GM10248 (cell line): ENCODE measurements around the gene RNASE11.
"Not testable (repeated sequence)": the region's sequence is repeated elsewhere in the genome, so short reads cannot be mapped to it uniquely, and the experiment has no call there.

Experiments
- CTCF ChIA-PET: fragments of 300-600 bp; sonication (Branson Sonifier 250); formaldehyde crosslinking; extraction: SDS; loops from one replicate; lab custom pipeline; 2021; ENCODE audit warnings: antibody characterized with exemption; lab: Yijun Ruan, JAX
- POLR2A ChIA-PET: fragments of 350-650 bp; sonication (Branson Sonifier 250); formaldehyde crosslinking; extraction: SDS; loops from one replicate; lab custom pipeline; 2020; ENCODE audit warnings: antibody characterized with exemption; lab: Yijun Ruan, JAX
- DNase-seq: peaks from one replicate; pipeline ENCODE4 v3.0.0; 2012; ENCODE audit errors: extremely low spot score
- CTCF ChIP-seq: IDR thresholded peaks from 2 replicates; pipeline ENCODE4 v1.5.1; 2012; ENCODE audit warnings: mild to moderate bottlenecking, low read depth; ENCODE audit errors: extremely low read depth, missing control alignments, control extremely low read depth

RNASE11 gene

DNA sequence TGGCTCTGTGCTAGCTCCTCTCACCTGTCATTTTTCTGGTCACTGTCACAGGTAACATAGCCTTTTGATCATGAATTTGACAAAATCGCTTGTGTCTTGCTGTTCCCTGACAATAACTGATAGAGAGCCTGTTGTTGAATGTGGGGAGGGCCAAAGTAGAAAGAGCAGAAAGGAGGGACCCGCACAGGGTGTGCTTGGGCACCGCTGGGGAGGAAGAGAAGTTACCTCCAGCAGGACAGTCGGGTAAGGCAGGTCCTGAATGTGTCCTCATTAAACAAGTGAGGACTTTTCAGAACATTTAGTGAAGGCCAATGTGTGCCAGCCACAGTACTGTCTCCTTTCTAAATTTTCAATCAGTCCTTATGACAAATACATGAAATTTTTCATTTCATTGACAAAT, 3.4 kb upstream of the RNASE11 start, which contains the start of gene RNASE12:
RNASE12 (minus strand) TSS at position 142 of the 400 bp plus-strand sequence. CDS start 653 bp downstream, outside the sequence.
- no peak for TF ChIP-seq CTCF
- DNase-seq = no peak
- ChIA-PET CTCF (no interaction called here), POLR2A (no interaction called here)

GRCh38 chr14:20583908-20584307, 3.9 kb downstream of the RNASE11 start:
- DNase-seq = no peak
- TF ChIP-seq CTCF = no peak
- POLR2A ChIA-PET = no interaction called here
- CTCF ChIA-PET = no interaction called here

GRCh38 chr14:20583142-20583541, 4.7 kb downstream of the RNASE11 start:
- TF ChIP-seq CTCF = no peak
- POLR2A ChIA-PET = no interaction called here
- CTCF ChIA-PET = interaction anchor here (1.2 kb wide), 1 partner anchor 16 kb away, joined by 4 read pairs; no protein-coding TSS in a partner anchor
- no peak for DNase-seq

- no peak for DNase-seq
- no peak for TF ChIP-seq CTCF
- POLR2A ChIA-PET = no interaction called here
- CTCF ChIA-PET = no interaction called here
Observed at GRCh38 chr14:20580242-20580641, 7.6 kb downstream of the RNASE11 start.

- ChIA-PET POLR2A (no interaction called here), CTCF (interaction anchor here (0.9 kb wide), 2 partner anchors 9 to 48 kb away, joined by 4 read pairs; partner anchors contain the start of gene RNASE11)
- no peak for TF ChIP-seq CTCF
- DNase-seq = no peak
Observed at GRCh38 chr14:20578784-20579502, 8.9 kb downstream of the RNASE11 start.

- no peak for TF ChIP-seq CTCF
- ChIA-PET CTCF (interaction anchor here (0.9 kb wide), 1 partner anchor 47 kb away, joined by 4 read pairs; no protein-coding TSS in a partner anchor), POLR2A (no interaction called here)
- no peak for DNase-seq
Observed at GRCh38 chr14:20578325-20578724, 9.5 kb downstream of the RNASE11 start.

- CTCF ChIA-PET, DNase-seq, POLR2A ChIA-PET: not testable (repeated sequence)
Observed at GRCh38 chr14:20572382-20572990, 15.3 kb downstream of the RNASE11 start.

GRCh38 chr14:20570720-20571119, 17.1 kb downstream of the RNASE11 start:
- CTCF ChIA-PET, DNase-seq, POLR2A ChIA-PET: not testable (repeated sequence)

DNA sequence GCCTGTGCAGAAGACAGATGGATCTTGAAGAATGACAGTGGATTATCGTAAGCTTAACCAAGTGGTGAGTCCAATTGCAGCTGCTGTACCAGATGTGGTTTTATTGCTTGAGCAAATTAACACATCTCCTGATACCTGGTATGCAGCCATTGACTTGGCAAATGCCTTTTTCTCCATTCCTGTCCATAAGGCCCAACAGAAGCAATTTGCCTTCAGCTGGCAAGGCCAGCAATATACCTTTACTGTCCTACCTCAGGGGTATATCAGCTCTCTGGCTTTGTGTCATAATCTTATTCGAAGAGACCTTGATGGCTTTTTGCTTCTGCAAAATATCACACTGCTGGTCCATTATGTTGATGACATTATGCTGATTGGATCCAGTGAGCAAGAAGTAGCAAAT, 17.9 kb downstream of the RNASE11 start:
- DNase-seq, POLR2A ChIA-PET: not testable (repeated sequence)
- CTCF ChIA-PET = interaction anchor here (1.2 to 1.6 kb wide), 2 partner anchors 9 to 100 kb away, joined by 3 to 4 read pairs; partner anchors contain the start of gene RNASE9
